DMS79 treated with DMSO at 0.1 percent for 48 hours (cell line): Measurements from ENCODE around the gene NFATC4.
"Not testable (repeated sequence)": the region's sequence is repeated elsewhere in the genome, so short reads cannot be mapped to it uniquely, and the experiment has no call there.

Experiments used
- DNase-seq: peaks from one replicate; lab custom pipeline; 2025; lab: John Stamatoyannopoulos, UW

The NFATC4 gene

DNA sequence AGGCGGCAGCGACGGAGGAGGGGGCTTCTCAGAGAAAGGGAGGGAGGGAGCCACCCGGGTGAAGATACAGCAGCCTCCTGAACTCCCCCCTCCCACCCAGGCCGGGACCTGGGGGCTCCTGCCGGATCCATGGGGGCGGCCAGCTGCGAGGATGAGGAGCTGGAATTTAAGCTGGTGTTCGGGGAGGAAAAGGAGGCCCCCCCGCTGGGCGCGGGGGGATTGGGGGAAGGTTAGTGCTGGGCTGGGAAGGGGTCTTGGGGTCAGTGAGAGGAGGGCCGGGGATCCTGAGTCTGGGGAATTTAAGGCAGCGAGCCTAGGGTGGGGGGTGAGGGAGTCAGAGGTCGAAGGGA, 203 bp downstream of the NFATC4 start:
- DNase-seq, result no peak

DNA sequence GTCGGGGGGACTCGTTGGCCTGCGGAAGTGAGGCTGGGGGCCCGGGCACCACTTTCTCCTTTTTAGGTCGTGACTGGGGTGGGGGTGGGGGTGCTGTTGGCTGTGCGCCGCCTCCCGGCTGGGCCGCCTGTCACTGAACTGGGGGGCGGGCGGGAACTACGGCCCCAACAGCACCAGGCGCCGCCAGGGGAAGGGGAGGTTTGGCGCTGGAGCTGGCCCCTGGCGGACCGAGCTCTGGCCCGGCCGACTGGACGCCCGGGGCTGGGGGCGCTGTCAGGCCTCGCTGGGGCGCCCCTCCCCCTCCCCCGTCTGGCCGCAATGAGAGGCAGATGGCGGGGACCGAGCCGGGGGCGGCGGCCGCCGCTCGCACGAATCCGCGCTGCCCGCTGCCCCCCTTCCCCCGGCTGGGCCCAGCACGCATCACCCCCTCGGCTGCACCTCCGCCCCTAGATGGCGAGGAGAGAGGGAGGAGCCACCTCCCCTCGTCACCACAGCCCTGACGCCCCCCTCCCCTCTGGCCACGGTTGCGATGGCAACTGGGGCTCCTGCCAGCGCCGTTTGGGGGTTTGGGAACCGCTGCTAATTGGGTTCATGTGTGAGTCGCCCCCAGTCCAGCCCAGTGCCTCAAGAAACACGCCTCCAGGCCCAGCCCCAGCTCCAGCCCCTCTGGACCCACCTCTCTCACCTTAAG, 723 bp downstream of the NFATC4 start:
- peak; percentile 85 for DNase-seq

DNA sequence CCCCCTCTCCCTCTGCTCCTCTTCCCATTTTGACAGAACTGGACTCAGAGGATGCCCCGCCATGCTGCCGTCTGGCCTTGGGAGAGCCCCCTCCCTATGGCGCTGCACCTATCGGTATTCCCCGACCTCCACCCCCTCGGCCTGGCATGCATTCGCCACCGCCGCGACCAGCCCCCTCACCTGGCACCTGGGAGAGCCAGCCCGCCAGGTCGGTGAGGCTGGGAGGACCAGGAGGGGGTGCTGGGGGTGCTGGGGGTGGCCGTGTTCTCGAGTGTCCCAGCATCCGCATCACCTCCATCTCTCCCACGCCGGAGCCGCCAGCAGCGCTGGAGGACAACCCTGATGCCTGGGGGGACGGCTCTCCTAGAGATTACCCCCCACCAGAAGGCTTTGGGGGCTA, 1.5 kb downstream of the NFATC4 start:
- DNase-seq, result no peak

DNA sequence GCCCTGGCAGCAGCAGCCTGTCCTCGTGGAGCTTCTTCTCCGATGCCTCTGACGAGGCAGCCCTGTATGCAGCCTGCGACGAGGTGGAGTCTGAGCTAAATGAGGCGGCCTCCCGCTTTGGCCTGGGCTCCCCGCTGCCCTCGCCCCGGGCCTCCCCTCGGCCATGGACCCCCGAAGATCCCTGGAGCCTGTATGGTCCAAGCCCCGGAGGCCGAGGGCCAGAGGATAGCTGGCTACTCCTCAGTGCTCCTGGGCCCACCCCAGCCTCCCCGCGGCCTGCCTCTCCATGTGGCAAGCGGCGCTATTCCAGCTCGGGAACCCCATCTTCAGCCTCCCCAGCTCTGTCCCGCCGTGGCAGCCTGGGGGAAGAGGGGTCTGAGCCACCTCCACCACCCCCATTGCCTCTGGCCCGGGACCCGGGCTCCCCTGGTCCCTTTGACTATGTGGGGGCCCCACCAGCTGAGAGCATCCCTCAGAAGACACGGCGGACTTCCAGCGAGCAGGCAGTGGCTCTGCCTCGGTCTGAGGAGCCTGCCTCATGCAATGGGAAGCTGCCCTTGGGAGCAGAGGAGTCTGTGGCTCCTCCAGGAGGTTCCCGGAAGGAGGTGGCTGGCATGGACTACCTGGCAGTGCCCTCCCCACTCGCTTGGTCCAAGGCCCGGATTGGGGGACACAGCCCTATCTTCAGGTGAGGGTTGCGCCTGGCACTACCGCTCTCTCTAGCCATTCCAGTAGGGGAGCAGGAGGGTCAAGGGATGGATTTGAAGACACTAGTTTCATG, 2.1 kb downstream of the NFATC4 start:
- no peak for DNase-seq

DNA sequence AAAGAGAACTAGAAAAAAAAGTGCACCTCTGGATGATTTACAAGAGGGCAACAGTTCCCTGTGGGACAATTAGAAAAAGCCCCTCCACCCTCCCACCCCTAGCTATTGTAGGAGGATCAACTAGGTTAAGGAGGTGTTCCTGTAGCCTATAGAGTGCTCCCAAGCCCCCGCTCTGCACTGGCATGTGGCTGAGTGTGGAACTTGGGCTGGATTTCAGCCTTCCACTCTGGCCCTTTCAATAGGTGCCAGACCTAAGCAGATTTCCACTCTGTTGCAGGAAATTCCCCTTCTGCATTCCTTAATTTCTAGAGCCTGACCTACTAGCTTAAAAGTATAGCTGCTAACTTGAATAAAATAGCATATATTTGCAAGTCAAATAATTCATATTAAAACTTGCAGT, 2.8 kb downstream of the NFATC4 start:
- no peak for DNase-seq

DNA sequence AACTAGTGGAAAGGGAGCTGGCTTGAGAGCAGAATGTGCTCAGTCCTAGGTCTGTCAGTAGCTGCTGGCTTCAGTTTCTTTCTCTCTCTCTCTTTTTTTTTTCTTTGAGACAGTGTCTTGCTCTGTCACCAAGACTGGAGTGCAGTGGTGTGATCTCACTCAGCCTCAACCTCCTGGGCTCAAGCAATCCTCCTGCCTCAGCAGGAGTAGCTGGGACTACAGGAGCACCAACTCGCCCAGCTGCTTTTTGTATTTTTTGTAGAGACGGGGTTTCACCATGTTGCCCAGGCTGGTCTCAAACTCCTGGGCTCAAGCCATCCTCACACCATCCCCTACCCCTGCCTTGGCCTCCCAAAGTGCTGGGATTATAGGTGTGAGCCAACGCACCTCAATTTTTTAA, 3.6 kb downstream of the NFATC4 start:
- not testable (repeated sequence) for DNase-seq

DNA sequence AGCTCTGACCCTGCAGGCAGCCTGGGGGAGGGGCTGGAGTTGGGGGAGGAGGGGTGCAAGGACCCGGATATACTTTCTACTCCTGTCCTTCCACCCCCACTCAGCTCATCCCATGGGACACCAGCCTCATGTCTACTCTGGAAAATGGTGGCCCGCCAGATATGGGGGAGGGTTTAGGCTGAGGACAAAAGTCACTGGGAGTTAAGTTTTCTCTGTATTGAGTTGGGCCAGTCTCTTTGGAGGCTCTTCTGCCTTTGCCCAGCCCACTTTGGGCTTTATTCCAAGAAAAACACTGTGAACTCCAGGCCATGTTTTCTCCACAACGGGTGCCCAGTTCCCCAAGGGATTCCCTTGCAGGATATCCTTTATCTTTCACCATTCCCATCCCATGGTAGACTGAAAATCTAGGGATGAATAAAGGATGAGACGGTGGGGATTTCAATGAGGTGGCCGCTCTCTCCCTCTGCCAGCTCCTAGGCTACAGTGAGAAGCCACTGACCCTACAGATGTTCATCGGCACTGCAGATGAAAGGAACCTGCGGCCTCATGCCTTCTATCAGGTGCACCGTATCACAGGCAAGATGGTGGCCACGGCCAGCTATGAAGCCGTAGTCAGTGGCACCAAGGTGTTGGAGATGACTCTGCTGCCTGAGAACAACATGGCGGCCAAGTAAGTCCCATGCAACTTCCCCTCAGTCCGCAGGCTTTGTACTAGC, 4.9 kb downstream of the NFATC4 start:
- no peak for DNase-seq

DNA sequence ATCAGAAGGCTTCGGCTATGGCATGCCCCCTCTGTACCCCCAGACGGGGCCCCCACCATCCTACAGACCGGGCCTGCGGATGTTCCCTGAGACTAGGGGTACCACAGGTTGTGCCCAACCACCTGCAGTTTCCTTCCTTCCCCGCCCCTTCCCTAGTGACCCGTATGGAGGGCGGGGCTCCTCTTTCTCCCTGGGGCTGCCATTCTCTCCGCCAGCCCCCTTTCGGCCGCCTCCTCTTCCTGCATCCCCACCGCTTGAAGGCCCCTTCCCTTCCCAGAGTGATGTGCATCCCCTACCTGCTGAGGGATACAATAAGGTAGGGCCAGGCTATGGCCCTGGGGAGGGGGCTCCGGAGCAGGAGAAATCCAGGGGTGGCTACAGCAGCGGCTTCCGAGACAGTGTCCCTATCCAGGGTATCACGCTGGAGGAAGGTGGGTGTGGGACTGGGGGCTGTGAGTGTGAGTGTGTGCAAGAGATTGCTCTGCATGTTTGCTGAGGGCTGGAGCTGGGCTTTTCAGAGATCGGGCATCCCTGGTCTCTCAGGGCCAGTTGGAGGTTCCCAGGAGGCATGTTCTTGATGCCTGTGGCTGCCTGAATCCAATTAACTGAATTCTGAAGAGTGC, 8.6 kb downstream of the NFATC4 start:
- no peak for DNase-seq

DNA sequence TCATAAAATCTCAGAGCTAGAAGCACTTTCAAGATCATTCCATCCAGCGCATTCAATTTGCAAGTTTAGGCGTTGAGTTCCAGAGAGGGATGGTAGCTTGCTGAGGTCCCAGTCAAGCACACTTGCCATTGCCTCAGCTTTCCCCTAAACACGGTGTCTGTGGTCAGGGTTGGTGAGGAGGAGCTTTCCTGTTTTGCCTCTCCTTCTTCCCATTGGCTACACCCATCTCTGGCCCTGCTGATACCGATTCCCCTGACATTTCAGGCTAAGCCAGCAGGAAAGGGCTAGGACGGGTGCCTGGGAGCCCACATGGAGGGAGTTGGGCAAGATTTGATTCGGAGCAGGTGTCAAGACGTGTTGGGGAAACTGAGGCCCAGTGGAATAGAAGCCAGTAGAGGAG, 9.1 kb downstream of the NFATC4 start:
- no peak for DNase-seq

DNA sequence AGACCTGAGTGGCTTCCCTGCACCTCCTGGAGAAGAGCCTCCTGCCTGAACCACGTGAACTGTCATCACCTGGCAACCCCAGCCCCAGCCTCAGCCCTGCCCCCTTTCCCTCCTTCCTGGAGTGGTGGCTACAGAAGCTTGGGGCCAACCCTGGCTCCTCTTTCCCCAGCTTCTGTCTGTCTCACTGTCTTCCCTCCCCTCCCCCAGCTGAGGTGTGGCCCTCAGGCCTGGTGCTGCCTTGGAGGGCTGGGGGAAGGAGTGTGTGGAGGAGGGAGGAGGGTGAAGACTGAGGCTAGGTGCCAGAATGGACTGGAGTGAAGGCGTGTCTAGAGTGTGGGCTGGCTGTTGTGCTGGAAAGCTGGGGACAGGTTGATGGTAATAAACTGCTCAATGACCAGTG, 9.7 kb downstream of the NFATC4 start:
- DNase-seq, result peak; percentile 71

DNA sequence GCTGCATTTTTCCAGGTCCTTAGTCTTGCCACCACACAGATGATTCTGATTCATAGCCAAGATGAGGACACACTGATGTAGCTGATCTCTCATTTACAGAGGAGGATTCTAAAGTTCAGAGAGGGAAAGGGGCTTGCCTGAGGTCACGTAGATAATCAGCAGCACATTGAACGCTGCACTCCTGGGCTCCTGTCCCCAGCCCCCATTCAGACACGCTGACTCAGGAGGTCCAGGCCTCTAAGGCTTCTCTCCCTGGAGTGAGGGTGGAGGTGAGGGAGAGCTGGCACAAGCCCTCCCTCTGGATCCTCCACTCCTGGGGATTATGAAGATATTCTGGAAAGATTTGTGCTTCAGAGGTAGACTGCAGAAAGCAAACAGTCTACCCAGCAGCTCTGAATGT, 10.3 kb downstream of the NFATC4 start:
- no peak for DNase-seq

DNA sequence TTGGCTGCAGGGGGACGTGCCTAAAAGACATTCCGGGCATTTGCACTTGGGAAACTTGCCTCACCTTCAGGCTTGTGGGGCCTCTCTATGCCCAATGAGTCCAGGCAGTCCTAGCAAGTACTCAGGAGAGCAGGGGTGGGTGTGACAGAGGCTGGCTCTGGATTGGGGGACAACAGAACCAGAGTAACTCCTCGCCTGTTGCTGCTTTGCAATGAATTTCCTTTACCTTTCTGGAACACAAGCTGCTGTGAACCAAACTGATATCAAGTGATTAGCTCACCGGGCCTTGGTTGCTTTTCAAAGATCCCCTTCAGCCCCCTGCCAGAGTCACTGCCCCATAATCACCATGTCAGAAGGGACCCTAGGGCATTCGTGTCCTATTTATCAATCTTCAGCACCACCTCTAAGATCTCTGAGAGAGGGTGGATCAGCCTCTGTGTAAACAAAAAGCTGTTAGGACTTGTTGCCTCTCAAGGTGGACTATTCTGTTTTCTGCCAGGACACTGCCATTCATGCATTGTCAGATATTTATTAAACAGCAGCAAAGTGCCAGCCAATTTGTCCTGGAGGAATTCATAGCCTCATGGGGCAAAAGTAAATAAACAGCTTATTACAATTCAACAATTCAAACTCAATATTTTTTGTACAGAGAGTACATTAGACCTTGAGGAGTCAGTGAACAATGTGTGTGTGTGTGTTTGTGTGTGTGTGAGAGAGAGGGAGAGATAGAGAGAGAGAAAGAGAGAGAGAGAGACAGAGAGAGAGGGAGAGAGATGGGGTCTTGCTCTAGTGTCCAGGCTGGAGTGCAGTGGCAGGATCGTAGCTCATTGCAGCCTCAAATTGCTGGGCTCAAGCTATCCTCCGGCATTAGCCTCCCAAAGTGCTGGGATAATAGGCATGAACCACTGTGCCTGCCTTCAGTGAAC, 11.3 kb downstream of the NFATC4 start:
- DNase-seq, result peak; percentile 42

DNA sequence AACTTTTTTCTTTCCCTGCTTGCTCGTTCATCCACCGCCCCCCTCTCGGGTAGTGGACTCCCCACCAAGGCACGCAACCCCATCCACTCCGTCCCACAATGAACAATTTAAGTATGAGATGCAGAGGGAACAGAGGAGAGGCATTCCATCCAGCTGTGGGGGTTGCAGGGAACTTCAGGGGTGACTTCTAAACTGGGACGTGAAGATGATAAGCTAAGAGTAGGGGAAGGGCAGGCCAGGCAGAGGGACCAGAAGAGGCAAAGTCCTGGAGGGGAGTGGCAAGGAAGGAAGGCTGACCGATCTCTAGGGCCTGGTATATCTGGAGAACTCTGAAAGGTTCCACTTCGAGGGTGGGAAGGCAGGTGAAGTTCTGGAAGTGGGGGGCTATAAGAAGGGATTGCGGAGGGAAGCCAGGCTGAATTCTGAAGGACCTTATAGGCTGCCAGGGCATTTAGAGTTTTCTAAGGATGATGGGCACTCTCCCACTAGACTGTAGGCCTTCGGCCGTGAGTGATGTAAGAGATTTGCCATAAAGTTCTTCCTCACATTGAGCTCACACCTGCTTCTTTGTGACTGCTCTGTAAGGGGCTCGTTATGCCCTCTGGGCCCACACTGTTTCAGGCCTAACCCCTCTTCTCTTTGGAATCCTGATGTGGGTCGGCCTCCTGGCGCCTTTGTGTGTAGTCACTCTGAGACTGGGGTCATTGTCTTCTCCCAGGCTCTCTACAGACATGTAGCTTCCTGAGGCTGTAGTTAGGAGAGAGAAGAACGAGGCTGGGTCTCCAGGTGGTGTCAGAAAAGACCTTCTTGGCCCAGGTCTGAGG, 12.1 kb downstream of the NFATC4 start:
- no peak for DNase-seq

DNA sequence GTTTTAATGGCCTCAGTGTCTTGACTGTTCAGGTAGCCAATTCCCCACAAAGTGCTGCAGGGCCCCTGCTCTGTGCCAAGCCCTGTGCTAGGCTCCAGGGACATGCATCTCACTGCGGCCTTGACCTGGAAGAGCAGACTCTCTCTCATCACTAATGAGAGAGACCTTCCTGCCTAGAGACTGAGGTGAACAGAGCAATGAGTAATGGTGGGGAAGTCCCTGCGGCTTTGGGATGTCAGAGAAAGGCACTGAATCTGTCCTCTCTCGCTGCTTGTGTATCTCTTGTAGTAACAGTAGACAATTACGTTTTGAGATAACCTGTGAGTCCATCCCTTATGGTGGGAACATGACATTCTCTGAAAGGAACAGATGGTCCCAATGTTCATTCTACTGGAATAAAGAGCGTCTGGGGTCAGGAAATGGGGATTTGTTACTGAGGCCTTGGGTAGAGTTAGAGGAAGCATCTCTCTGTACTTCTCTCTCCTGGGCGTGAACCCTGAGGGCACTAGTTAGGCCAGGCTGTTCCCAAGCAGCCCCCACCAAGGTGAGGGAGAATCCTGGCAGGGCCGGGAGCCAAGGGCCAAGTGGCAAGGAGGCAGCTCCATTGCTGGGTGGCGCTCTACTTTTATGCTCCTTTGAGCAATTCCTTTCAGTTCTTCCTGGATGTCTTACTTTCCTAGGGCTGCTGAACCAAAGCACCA, 13.5 kb downstream of the NFATC4 start:
- no peak for DNase-seq

DNA sequence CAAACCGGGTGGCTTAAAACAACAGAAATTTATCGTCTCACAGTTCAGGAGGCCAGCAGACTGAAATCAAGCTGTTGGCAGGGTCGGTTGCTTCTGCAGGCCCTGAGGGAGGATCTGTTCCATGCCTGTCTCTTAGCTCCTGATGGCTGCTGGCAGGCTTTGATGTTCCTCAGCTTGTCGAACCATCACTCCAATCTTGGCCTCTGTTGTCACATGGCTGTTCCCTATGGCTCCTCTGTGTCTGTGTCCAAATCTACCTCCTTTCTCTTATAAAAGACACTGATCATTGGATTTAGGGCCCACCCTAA, 14.0 kb downstream of the NFATC4 start:
- DNase-seq, result no peak

DNA sequence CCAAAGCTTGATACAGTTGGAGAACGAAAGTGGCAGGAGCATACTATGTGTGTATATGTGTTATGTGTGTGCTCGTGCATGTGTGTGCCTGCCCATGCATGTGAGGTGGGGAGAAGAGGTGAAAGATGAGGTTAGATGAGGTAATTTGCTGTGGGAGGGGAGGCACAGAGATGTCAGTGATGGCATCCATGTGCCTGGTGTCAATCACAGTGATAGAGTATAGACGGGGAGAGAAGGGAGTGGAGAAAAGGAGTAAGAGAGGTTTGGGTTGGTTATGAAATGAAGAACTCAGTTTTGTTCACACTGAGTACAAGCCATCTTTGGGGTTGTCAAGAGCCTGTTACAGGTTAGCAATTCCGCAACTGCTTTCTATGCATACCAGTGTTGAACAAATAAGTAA, 16.2 kb downstream of the NFATC4 start:
- DNase-seq, result no peak

DNA sequence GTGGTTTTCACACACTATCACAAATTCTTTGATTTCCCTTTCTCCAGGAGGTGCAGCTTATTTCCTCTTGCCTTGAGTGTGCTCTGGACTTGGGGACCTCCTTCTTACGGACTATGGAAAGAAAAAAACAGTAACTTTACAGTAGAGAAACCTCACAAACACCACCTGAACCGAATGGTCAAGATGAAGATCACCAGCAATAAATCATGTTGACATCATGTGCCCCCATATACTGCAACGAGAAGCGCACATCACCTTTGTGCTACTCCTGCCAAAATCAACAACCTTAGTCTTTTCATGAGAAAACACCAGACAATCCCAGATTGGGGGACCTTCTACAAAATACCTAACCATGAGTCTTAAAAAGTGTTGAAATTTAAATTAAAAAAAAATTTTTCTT, 17.5 kb downstream of the NFATC4 start:
- DNase-seq, result no peak

DNA sequence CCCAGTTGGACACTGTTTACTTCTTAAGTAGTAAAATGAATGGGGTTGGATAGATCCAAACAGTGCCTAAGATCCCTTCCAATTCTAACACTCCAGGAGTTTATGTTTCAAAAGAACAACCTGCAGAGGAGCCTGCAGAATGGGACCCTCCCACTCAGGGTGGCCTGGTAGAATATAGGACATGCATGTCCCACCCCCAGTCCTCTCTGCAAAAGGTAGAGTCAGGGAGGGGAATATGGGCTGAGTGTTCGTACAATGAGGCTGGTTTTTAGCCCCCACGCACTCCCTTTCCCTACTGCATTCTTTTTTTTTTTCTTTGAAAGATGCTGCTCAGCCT, 19.0 kb downstream of the NFATC4 start:
- no peak for DNase-seq

DNA sequence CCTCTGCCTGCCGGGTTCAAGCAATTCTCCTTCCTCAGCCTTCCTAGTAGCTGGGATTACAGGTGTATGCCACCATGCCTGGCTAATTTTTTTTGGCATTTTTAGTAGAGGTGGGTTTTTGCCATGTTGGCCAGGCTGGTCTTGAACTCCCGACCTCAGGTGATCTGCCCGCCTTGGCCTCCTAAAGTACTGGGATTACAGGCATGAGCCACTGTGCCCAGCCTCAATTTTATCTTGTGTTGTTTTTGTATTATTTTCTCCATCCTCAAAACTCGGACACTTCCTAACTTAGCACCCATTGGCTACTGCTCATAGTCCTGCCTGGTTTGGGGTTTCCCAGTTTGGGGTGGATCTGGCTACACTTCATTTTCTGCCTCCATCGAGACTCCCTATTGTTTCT, 19.6 kb downstream of the NFATC4 start:
- not testable (repeated sequence) for DNase-seq

DNA sequence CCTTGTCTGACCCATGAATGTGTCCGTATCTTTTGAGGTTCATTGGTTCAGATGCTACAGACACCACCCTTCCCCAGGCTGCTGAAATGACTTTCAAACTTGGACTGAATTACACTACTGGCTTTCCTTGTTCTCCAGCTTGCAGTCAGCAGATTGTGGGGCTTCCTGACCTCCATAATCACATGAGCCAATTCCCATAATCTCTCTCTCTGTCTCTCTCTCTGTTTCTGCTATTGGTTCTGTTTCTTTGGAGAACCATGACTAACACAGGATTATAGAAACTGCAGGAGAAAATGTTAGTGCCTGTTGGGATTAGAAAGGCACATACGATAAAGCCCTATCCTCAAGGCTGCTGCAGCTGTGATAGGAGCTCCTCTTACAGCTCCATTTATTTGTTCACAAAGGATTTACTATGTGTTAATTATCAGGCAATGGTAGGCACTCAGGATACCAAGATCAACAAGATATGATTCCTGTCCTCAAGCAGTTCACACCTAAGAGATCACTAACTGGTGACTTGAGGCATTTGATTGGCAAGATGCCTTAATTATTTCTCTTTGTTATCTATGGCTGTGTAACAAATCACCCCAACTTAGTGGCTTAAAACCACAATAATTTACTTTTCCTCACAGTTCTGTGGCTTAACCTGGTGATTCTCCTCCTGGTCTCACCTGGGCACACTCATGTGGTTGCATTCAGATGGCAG, 20.6 kb downstream of the NFATC4 start:
- no peak for DNase-seq
